Stimulated activated naive CD8-positive, alpha-beta T cell treated with anti-CD3 and anti-CD28 coated beads, Interleukin-15, Interleukin-2, amounts not matched to agents 100 U/mL and 50 U/mL, for 24 hours (primary cell): ENCODE measurements around the gene PDCD1.

Experiments
- ATAC-seq: fragments of 150-1000 bp; cut with Tn5 transposase; one replicate; pipeline ENCODE4 v1.10.0; 2021
- DNase-seq: peaks from one replicate; pipeline ENCODE4 v3.0.0; 2021

Gene PDCD1

GRCh38 chr2:241865416-241865956 lies 6.8 kb upstream of the PDCD1 start:
- ATAC-seq (no peak), DNase-seq (no peak)

GRCh38 chr2:241864850-241865213 lies 6.1 kb upstream of the PDCD1 start:
- DNase-seq = no peak

GRCh38 chr2:241864168-241864849 lies 5.6 kb upstream of the PDCD1 start:
- DNase-seq (no peak), ATAC-seq (no peak)

More at GRCh38 chr2:241864850-241865213, 6.1 kb upstream of the PDCD1 start:
- ATAC-seq = no peak

GRCh38 chr2:241863536-241863954 lies 4.9 kb upstream of the PDCD1 start:
- DNase-seq (peak; percentile 84), ATAC-seq (peak; percentile 57)

GRCh38 chr2:241862775-241863535 lies 4.3 kb upstream of the PDCD1 start:
- ATAC-seq (no peak), DNase-seq (no peak)

GRCh38 chr2:241862093-241862492 lies 3.4 kb upstream of the PDCD1 start:
- ATAC-seq (no peak), DNase-seq (no peak)

GRCh38 chr2:241861264-241861663 lies 2.6 kb upstream of the PDCD1 start:
- DNase-seq = no peak

GRCh38 chr2:241860184-241861078 lies 1.7 kb upstream of the PDCD1 start:
- ATAC-seq = peak; percentile 30
- DNase-seq = no peak

More at GRCh38 chr2:241861264-241861663, 2.6 kb upstream of the PDCD1 start:
- ATAC-seq = no peak

- DNase-seq = peak; percentile 83
- peak; percentile 63 for ATAC-seq
Measured at GRCh38 chr2:241859436-241860183, 916 bp upstream of the PDCD1 start.

- DNase-seq = peak; percentile 68
- peak; percentile 14 for ATAC-seq
Measured at GRCh38 chr2:241859017-241859435, 332 bp upstream of the PDCD1 start.

- ATAC-seq (no peak), DNase-seq (no peak)
Measured at GRCh38 chr2:241857572-241858121, 1.0 kb downstream of the PDCD1 start.

- ATAC-seq = no peak
Measured at GRCh38 chr2:241857041-241857541, 1.6 kb downstream of the PDCD1 start.

GRCh38 chr2:241855888-241856422 lies 2.7 kb downstream of the PDCD1 start:
- ATAC-seq = no peak
- no peak for DNase-seq

More at GRCh38 chr2:241857041-241857541, 1.6 kb downstream of the PDCD1 start:
- DNase-seq = no peak

- ATAC-seq (no peak), DNase-seq (no peak)
Measured at GRCh38 chr2:241855245-241855887, 3.3 kb downstream of the PDCD1 start.

GRCh38 chr2:241854342-241855244 lies 4.1 kb downstream of the PDCD1 start:
- no peak for DNase-seq
- ATAC-seq = no peak

GRCh38 chr2:241853651-241854341 lies 4.9 kb downstream of the PDCD1 start:
- ATAC-seq (no peak), DNase-seq (peak; percentile 16)

GRCh38 chr2:241852981-241853631 lies 5.6 kb downstream of the PDCD1 start:
- ATAC-seq = no peak
- no peak for DNase-seq
